Measurements from ENCODE around the gene CAMTA1. TPM values are rescaled to one million over a fixed set of nuclear protein-coding genes. Genes with fewer than 3 reads are reported as not detected.

The CAMTA1 gene
- polyA plus RNA-seq, 1 donor from 2014 or later: 162 TPM

DNA sequence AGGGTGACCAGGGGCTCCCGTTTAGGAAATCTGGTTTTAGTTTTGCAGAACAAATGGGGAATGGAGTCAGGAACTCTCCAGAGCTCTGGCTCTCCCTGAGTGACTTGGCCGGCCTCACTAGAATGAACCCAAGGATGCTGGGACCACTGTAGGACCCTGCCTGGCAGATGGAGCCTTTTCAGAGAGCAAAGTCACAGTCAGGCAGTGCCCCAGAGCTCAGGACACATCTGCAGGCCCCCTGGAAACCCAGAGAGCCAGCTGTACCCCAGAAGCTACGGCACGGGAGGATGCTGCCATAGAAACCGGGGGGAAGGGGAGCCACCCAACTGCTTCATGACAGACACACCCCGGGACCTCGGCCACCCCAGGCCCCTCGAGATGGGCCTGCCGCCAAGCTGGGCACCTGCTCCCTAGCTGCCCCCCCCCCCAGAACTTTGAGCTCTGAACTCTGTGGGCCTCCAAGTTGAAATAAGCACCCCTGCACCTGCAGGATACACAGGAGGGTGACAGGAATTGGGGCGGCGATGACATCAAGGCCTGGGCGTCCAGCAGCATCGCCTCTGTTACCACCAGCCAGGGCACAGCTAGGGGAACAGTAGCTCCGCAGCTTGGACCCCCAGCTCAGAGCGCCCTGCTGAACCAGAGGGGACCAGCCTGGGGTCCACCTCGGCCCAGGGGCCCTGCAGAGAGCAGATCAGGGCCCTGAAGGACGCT, 894.1 kb downstream of the CAMTA1 start:
- Histone ChIP-seq H3K79me2 (replicated peaks; ENCODE audit: insufficient read depth, low read length) (no peaks in the 10 kb centered on the region), H3F3A (ENCODE audit: insufficient read depth, low read length, poor library complexity, severe bottlenecking) (no peaks in the 10 kb centered on the region), H3K9ac (ENCODE audit: low read length) (peak overlapping the region; percentile 92), H4K20me1 (ENCODE audit: insufficient read depth) (no peaks in the 10 kb centered on the region), H3K27ac (ENCODE audit: low read length) (peak overlapping the region; percentile 97), H3K9me3 (ENCODE audit: low read length) (no peaks in the 10 kb centered on the region), H2AFZ (ENCODE audit: low read depth, low read length) (no peak overlapping the region), H3K36me3 (ENCODE audit: insufficient read depth, low read length) (no peaks in the 10 kb centered on the region), H3K27me3 (ENCODE audit: insufficient read depth, low read depth, low read length) (no peaks in the 10 kb centered on the region), H3K9me2 (ENCODE audit: insufficient read depth, low read length) (no peaks in the 10 kb centered on the region), H3K4me2 (ENCODE audit: low read length) (no peak overlapping the region), H3K4me3 (ENCODE audit: low read length) (peak overlapping the region; percentile 67)
- no peak for TF ChIP-seq TAF1 (IDR thresholded peaks at IDR 0.05; ENCODE audit: low read depth)
- TF ChIP-seq SMC3 (conservative IDR thresholded peaks at IDR 0.05; ENCODE audit: poor library complexity): no peak
- no peak for TF ChIP-seq POLR2AphosphoS5 (IDR thresholded peaks at IDR 0.05)
- no peak for TF ChIP-seq RAD21 (conservative IDR thresholded peaks at IDR 0.05)
- TF ChIP-seq REST (IDR thresholded peaks at IDR 0.05; ENCODE audit: borderline replicate concordance): no peak
- TF ChIP-seq CTCF (IDR thresholded peaks at IDR 0.05; ENCODE audit: poor library complexity, severe bottlenecking): no peak
- no peak for TF ChIP-seq MXI1 (conservative IDR thresholded peaks at IDR 0.05; ENCODE audit: poor library complexity, severe bottlenecking)
- no peak for TF ChIP-seq EZH2 (IDR thresholded peaks at IDR 0.05; ENCODE audit: borderline replicate concordance, insufficient read depth, low read length, poor library complexity, severe bottlenecking)
- no peak for TF ChIP-seq EP300 (conservative IDR thresholded peaks at IDR 0.05; ENCODE audit: poor library complexity, severe bottlenecking)

DNA sequence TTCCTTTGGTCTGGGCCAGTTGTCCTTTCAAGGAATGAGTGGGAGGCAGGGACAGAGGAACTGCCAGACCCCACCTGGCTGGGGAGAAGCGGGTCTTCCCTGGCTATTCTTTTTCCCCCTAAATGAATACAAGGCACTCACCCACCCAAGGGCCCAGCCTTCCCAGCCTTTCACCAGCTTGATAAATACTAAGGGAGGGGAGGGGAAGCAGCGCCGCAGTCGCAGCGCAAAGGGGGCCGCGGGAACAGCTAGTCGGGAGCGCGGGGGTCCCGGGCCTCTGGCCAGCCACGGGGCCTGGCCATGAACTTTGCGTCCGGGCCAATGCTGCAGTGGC, 894.6 kb downstream of the CAMTA1 start:
- Histone ChIP-seq H3K27ac (ENCODE audit: low read length) (peak overlapping the region; percentile 97), H4K20me1 (ENCODE audit: insufficient read depth) (no peaks in the 10 kb centered on the region), H3K4me3 (ENCODE audit: low read length) (peak overlapping the region; percentile 67), H3K79me2 (replicated peaks; ENCODE audit: insufficient read depth, low read length) (no peaks in the 10 kb centered on the region), H2AFZ (ENCODE audit: low read depth, low read length) (peak overlapping the region; percentile 33), H3F3A (ENCODE audit: insufficient read depth, low read length, poor library complexity, severe bottlenecking) (no peaks in the 10 kb centered on the region), H3K27me3 (ENCODE audit: insufficient read depth, low read depth, low read length) (no peaks in the 10 kb centered on the region), H3K9me3 (ENCODE audit: low read length) (no peaks in the 10 kb centered on the region), H3K4me2 (ENCODE audit: low read length) (peak overlapping the region; percentile 35), H3K9ac (ENCODE audit: low read length) (peak overlapping the region; percentile 92), H3K36me3 (ENCODE audit: insufficient read depth, low read length) (no peaks in the 10 kb centered on the region), H3K9me2 (ENCODE audit: insufficient read depth, low read length) (no peaks in the 10 kb centered on the region)
- no peak for TF ChIP-seq POLR2AphosphoS5 (IDR thresholded peaks at IDR 0.05)

All from neural cell (in vitro differentiated cells).